ENCODE results near the gene UBTD1.

UBTD1 gene

DNA sequence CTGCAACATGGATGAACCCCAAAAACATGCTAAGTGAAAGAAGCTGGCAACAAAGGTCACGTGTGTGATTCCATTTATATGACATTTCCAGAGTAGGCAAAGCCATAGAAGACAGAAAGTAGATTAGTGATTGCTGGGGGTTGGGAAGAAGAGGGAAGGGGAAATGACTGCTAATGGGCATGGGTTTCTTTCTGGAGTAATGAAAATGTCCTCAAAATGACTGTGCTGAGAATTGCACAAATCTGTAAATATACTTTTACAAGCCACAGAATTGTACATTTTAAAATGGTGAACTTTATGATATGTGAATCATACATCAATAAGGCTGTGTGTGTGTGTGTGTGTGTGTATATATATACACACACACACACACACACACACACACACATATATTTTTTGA is 16.3 kb upstream of the UBTD1 start:
- no peak for DNase-seq

DNA sequence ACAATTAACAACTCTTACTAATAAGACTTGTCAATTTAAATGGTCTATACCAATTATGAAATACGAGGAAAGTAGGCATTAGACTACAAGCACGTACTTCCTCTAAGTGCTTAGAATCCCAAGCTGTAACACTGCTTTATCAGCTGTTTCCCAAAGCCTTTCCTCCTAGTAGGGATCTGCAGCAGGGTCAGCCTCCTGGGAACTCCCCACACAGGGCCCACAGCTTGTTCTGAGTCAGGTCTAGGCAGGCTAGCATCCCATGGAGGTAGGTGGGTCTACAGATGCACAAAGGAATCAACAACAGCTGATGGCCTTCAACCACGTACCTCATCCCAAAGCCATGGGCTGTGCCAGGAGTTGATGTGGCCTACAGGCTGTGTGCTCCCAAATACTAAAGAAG is 15.2 kb upstream of the UBTD1 start:
- no peak for DNase-seq

DNA sequence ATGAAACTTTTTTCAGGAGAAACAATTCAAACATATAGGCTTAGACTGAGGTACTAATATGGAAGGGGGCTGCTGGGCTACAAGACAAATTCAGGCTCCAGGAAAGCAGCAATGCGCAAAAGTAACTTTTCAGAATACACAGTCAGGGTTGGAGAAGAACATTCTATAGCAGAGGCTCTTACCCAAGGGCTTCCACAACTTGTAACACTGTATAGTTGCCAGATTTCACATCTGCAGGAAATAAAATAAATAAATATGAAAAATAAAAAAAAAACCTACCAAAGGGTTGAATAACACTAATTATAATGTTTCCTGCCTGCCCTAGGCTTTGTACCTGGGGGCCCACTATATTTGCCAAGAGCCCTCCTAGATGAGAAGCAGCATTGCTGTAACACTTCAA is 14.8 kb upstream of the UBTD1 start:
- no peak for DNase-seq

DNA sequence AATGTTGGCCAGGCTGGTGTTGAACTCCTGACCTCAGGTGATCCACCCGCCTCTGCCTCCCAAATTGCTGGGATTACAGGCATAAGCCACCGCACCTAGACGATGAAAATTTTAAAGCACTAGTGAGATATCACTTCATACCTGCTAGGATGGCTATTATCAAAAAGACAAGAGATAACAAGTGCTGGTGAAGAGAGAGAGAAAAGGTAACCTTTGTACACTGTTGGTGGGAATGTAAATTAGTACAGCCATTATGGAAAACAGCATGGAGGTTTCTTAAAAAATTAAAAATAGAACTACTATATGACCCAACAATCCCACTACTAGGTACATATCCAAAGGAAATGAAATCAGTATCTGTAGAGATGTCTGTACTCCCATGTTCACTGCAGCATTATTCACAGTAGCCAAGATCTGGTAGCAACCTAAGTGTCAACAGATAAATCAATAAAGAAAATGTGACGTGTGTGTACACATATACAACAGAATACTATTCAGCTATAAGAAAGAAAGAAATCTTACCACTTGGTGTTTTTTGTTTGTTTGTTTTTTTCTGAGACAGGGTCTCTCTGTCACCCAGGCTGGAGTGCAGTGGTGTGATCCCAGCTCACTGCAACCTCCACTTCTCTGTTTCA is 13.0 kb upstream of the UBTD1 start:
- DNase-seq, result no peak

GRCh38 chr10:97490592-97490991 is 8.1 kb upstream of the UBTD1 start:
- DNase-seq, result peak in 44 of 58 donors; percentile 4 to 85 (median 45)

DNA sequence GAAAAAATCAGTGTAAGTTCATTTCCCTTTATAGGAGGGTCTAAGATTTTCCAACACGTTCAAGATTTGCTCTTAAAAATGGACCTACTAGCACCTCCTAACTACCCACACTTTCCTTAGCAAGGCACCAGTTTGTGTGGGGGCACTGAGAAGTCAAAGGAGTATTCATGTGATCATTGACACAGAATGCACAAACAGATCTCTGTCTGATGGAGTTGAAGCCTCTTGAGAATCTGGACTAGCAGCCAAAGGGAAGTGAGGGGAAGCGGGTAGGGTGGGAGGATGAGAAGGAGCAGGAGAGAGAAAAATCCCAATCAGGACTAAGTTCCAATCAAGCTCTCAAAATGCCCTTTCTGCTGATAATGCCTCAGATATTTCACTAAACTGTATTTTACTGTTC is 4.6 kb upstream of the UBTD1 start:
- peak in 16 of 58 donors; percentile 11 to 80 (median 36) for DNase-seq

- no peak for DNase-seq
These were observed 3.7 kb upstream of the UBTD1 start for GRCh38 chr10:97494863-97495506.

- DNase-seq, result peak in 55 of 58 donors; percentile 10 to 84 (median 64)
These were observed 1.1 kb upstream of the UBTD1 start for GRCh38 chr10:97497572-97498075.

DNA sequence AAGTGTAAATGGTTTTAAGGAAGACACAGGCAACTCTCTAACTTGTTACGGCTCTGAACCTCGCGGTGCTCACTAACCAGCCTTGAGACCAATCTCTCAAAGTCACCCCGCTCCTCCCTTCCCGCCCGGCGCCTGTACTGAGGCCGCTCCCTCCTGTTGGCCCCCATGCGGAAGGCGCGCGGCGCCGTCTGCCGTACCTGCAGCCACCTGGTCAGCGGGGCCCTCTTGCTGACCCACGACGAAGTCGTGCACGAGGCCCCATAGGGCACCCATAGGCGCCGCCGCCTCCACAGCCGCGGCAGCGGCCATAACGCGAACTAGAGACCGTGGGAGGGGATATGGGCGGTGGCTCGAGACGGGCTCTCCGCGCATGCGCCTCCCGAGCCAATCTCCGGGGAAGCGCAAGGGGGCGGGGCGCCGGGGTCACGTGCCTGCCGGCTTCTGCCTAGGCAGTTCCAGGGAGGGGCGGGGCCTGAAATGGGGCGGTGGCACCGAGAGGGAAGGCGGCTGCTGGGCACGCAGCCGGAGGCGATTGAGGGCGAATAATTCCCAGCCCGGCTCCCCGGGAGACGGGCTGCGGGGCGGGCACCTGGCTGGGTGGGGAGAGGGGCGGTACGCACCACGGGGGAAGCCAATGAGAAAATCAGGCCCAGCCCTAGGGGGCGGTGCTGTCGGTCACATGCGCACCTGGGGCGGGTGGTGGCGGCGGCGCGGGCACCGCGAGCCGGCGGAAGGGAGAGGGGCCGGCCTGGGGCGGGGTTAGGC is 466 bp upstream of the UBTD1 start, which contains the start of gene MMS19:
MMS19 (minus strand) TSS at position 347 of the 765 bp plus-strand sequence; CDS start at position 309, 38 bp downstream.
- peak; percentile 93 to 100 (median 99) for DNase-seq

DNA sequence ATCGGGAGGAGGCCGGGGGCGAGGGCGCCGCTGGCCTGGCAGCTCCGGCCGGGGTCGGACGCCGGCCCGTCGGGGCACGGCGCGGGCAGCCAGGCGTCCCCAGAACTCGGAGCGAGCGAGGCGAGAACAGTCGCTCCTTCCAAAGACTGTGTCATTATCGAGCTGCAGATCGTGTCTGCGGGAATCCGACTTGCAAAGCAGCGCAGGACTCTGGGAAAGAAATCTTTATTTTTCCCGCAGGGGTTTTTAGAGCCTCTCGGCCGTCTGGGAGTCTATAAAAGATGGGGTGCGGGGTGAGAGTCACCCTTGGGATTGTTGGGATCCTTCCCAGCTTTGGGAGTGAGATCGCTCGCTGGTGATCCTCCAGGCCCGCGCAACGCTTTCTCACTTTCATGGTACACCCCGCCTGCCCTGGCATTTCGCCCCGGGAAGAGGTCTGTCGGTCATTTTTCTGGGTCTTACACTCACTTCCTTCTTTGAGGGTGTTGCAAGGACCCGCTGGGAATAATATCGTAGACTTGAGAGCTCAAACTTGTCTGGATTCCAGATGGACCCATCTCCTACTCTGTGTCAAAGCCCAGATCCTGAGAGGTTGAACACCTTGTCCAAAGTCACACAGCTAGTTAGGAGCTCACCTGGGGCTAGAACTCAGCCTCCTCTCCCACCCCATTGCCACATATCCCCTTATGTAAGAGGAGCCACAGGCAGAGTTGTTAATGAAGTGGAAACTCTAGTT is 1.0 kb downstream of the UBTD1 start:
- peak in 38 of 58 donors; percentile 11 to 69 (median 46) for DNase-seq

DNA sequence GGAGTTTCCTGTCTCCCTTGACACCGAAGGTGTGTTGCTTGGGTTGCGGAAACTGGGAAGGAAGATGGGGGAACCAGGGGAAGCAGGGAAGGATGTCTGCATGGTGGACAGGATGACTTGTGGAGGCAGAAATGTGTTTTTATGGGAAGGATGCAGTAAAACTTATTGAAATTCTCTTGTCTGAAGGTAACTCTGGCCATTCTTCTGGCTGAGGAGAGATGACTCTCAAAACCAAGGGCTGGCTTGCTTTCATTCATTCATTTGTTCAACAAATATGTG is 1.5 kb downstream of the UBTD1 start:
- DNase-seq, result no peak

DNA sequence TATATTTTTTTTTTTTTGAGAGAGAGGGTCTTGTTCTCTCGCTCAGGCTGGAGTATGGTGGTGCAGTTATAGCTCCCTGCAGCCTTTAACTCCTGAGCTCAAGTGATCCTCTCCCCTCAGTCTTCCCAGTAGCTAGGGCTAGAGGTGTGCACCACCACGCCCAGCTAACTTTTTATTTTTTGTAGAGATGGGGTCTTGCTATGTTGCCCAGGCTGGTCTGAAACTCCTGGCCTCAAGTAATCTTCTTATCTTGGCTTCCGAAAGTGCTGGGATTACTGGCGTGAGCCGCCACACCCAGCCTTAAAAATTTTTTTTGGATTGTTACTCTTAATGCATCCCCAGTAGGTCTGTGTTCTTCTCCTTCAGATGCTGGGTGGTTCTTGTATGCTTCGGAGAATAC is 4.2 kb downstream of the UBTD1 start:
- DNase-seq, result no peak

DNA sequence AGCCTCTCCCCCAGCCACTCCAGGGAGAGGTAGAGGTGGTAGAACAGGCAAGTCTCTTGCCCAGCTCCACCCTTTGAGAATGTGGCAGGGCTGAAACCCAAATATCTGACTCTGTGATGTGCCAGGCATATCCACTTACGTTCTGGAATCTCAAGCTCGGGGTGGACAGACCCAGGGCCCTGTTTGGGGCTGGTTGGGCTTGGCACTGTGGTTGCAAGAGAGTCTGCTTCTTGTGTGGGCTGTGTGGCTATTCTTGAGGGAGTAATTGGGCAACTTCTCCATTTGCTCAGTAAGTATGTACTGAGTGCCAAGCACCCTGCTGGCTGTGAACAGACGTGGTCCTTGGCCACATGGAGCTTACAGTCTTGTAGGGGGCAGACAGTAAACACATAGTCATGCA is 4.7 kb downstream of the UBTD1 start:
- no peak for DNase-seq

GRCh38 chr10:97505152-97505551 is 6.4 kb downstream of the UBTD1 start:
- no peak for DNase-seq

GRCh38 chr10:97506199-97506991 is 7.7 kb downstream of the UBTD1 start:
- DNase-seq, result no peak

DNA sequence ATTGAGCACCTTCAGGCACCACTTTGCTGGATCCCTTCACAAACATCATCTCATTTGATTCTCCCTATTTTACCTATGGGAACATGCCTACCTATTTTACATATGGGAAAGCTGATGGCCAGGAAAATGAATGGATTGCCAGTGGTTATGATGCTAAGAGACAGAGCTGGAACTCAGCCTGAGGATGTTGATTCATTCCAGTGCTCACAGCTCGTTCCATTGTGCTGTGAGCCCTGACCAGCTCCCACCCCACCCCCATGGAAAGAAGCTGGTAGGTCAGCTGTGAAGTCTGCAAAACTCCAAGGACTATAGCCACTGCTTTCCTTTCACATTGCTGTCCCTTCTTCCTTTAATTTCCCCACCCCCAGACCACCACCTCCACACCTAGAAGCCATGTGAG is 9.6 kb downstream of the UBTD1 start:
- peak in 6 of 58 donors; percentile 13 to 36 (median 17) for DNase-seq

- DNase-seq, result no peak
These were observed 10.5 kb downstream of the UBTD1 start for GRCh38 chr10:97509120-97509680.

DNA sequence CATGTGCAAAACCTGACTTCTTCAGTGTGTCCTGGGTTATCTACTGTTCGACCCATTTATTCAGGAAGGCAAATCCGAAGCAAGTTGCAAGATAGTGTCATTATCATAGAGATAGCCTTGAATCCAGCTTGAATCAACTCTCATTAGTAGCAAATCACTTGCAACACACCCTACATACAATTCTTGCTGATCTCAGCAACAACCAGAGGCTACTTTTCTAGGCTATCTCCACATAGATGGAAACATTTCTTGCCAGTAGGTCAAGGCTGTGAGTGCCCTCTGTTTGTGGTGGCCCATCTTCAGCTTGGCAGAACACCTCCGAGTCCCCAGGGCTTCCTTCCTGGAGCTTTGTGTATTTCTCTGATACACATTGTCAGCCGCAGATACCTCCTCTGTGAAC is 12.0 kb downstream of the UBTD1 start:
- DNase-seq, result no peak

- no peak for DNase-seq
These were observed 13.2 kb downstream of the UBTD1 start for GRCh38 chr10:97511711-97512440.

- DNase-seq, result no peak
These were observed 14.3 kb downstream of the UBTD1 start for GRCh38 chr10:97512993-97513392.
